ENCODE data around the gene UBE2S. TPM values are rescaled to one million over a fixed set of nuclear protein-coding genes. Genes with fewer than 3 reads are reported as not detected.

UBE2S gene
- total RNA-seq, 2 donors from 2014 or later = 10.3 to 49.9 TPM

DNA sequence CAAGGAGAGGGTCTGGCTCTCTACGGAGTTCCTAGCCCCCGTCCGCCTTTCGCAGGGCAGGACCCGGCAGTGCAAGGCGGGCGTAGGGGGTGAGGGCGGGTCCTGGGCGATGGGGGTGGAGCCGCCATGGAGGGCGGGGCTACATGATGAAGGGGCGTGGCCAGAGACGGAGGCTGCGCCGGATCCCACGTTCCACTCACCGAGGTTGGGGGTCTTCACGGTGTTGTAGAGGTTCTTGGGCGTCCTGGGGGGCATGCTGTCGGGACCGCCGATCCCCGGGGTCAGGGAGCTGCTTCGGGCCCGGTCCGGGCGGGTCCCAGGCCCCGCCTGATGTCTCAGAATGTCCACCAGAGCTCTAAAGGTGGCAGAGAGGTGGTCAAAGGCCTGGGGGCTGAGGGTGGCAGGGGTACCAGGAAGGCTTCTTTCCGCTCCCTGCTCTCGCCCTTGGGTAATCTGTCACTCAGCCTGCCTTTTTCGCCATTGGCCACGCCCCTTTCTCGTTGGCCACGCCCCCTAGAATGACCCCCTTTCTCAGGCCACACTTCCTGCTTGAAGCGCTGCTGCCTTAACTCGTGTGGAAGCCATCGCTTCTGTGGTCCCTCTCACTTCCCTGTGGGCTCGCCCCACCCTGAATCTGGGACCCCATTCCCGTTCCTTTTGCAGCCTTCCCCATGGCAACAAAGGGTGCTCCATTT lies 33.0 kb upstream of the UBE2S start:
- Histone ChIP-seq H3K4me3 (no peak overlapping the region), H3K27ac (no peak overlapping the region), H3K4me1 (replicated peaks) (no peaks in the 10 kb centered on the region), H3K27me3 (replicated peaks; ENCODE audit: insufficient read depth) (peaks cover 45% of the 10 kb centered on the region), H3K36me3 (no peaks in the 10 kb centered on the region), H3K9me3 (no peaks in the 10 kb centered on the region)
- WGBS = 9% methylated on average over 39 of the region's 39 CpGs
- no peak for DNase-seq (ENCODE audit: low spot score)
- intact Hi-C loops (cut with DNase I) = no loop called here
- TF ChIP-seq, protein P1, sequence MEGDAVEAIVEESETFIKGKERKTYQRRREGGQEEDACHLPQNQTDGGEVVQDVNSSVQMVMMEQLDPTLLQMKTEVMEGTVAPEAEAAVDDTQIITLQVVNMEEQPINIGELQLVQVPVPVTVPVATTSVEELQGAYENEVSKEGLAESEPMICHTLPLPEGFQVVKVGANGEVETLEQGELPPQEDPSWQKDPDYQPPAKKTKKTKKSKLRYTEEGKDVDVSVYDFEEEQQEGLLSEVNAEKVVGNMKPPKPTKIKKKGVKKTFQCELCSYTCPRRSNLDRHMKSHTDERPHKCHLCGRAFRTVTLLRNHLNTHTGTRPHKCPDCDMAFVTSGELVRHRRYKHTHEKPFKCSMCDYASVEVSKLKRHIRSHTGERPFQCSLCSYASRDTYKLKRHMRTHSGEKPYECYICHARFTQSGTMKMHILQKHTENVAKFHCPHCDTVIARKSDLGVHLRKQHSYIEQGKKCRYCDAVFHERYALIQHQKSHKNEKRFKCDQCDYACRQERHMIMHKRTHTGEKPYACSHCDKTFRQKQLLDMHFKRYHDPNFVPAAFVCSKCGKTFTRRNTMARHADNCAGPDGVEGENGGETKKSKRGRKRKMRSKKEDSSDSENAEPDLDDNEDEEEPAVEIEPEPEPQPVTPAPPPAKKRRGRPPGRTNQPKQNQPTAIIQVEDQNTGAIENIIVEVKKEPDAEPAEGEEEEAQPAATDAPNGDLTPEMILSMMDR (IDR thresholded peaks at IDR 0.05) = no peak
- TF ChIP-seq POLR2A (IDR thresholded peaks at IDR 0.05) = no peak
- TF ChIP-seq POLR2AphosphoS5 (IDR thresholded peaks at IDR 0.05) = no peak

DNA sequence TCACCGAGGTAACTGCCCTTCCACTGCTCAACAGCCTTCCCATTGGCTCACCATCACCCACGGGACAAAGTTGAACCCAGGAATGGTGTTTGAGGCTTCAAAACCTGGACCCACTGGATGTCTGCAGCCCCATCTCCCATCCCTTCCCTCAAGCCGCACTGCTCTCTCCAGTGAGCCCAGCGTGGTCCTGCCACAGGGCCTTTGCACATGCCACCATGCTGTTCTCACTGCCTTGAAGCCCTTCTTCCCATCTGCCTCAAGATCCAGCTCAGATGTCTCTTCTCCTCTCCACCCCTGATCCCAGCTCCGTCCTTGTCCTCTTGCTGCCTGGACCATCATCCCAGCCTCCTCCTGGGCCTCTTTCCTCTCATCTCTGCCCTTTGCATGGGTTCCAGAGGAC lies 31.5 kb upstream of the UBE2S start:
- H3K27ac ChIP-seq = no peak overlapping the region
- H3K4me1 ChIP-seq (replicated peaks) = no peaks in the 10 kb centered on the region
- no peaks in the 10 kb centered on the region for H3K9me3 ChIP-seq
- intact Hi-C loops (cut with DNase I) = no loop called here
- DNase-seq (ENCODE audit: low spot score) = no peak
- H3K36me3 ChIP-seq = no peaks in the 10 kb centered on the region
- peaks cover 36% of the 10 kb centered on the region for H3K27me3 ChIP-seq (replicated peaks; ENCODE audit: insufficient read depth)
- TF ChIP-seq POLR2AphosphoS5 (IDR thresholded peaks at IDR 0.05) (no peak), POLR2A (IDR thresholded peaks at IDR 0.05) (no peak)
- TF ChIP-seq, protein P1 (IDR thresholded peaks at IDR 0.05) = no peak
- 76% methylated on average over 5 of the region's 5 CpGs for whole genome bisulfite sequencing
- H3K4me3 ChIP-seq = no peak overlapping the region

DNA sequence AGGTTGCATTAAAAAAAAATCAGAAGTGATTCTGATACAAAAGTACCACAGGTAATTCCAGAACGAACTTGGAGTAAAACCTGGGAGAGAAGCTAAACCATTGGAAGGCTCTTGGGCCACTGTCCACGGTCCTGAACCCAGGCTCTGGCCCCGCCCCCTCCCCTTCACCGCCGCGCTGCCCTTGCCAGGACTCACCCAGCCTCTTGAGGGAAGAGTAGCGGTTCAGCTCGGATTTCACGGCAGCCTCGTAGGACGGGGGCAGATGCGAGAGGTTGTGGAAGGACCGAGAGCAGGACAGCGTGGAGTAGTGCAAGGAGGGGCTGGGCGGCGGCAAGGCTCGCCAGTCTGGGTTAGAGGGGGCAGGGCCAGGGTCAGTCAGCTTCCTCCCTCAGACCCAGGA lies 29.8 kb upstream of the UBE2S start:
- H3K36me3 ChIP-seq = no peaks in the 10 kb centered on the region
- no peaks in the 10 kb centered on the region for H3K9me3 ChIP-seq
- H3K27me3 ChIP-seq (replicated peaks; ENCODE audit: insufficient read depth) = peaks cover 43% of the 10 kb centered on the region
- H3K27ac ChIP-seq = no peak overlapping the region
- no peaks in the 10 kb centered on the region for H3K4me1 ChIP-seq (replicated peaks)
- WGBS = 1% methylated on average over 17 of the region's 17 CpGs
- H3K4me3 ChIP-seq = no peak overlapping the region
- intact Hi-C loops (cut with DNase I) = no loop called here
- DNase-seq (ENCODE audit: low spot score) = no peak
- TF ChIP-seq POLR2AphosphoS5 (IDR thresholded peaks at IDR 0.05) (no peak), POLR2A (IDR thresholded peaks at IDR 0.05) (no peak)

DNA sequence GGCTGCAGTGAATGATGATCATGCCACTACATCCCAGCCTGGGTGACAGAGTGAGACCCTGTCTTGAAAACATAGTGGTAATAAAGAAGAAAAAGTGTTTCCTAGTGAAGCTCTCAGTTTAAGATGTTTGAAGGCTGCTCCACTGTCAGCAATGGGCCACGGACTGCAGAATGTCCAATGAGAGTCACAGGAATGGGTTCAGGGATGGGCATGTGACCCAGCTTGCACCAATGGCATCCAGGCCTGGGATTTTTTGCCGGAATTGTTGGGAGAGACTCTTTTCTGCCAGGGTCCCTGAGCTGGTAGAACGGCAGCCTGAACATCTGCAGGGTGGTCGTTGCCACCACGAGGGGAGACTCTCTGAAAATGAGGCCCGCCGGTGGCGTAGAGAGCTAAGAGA lies 29.3 kb upstream of the UBE2S start:
- Histone ChIP-seq H3K27ac (no peak overlapping the region), H3K27me3 (replicated peaks; ENCODE audit: insufficient read depth) (peaks cover 45% of the 10 kb centered on the region), H3K4me3 (no peak overlapping the region), H3K9me3 (no peaks in the 10 kb centered on the region), H3K36me3 (no peaks in the 10 kb centered on the region), H3K4me1 (replicated peaks) (no peaks in the 10 kb centered on the region)
- intact Hi-C loops (cut with DNase I) = no loop called here
- 50% methylated on average over 8 of the region's 8 CpGs for WGBS
- no peak for TF ChIP-seq POLR2AphosphoS5 (IDR thresholded peaks at IDR 0.05)
- TF ChIP-seq POLR2A (IDR thresholded peaks at IDR 0.05) = no peak
- TF ChIP-seq, protein P1 (IDR thresholded peaks at IDR 0.05) = no peak
- DNase-seq (ENCODE audit: low spot score) = no peak

DNA sequence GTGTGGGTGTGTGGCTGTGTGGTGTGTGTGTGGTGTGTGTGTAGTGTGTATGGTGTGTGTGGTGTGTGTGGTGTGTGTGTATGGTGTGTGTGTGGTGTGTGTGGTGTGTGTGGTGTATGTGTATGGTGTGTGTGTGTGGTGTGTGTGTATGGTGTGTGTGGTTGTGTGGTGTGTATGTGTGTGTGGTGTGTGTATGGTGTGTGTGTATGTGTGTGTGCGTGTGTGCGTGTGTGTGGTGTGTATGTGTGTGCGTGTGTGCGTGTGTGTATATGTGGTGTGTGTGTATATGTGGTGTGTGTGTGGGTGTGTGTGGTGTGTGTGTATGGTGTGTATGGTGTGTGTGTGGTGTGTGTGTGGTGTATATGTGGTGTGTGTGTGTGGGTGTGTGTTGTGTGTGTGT lies 27.4 kb upstream of the UBE2S start:
- no peak for DNase-seq (ENCODE audit: low spot score)
- 93% methylated on average over 4 of the region's 4 CpGs for WGBS
- TF ChIP-seq, protein P1 (IDR thresholded peaks at IDR 0.05) = no peak
- no peak for TF ChIP-seq POLR2AphosphoS5 (IDR thresholded peaks at IDR 0.05)
- no peak for TF ChIP-seq POLR2A (IDR thresholded peaks at IDR 0.05)
- H3K36me3 ChIP-seq = no peaks in the 10 kb centered on the region
- H3K4me3 ChIP-seq = no peak overlapping the region
- H3K27ac ChIP-seq = no peak overlapping the region
- intact Hi-C loops (cut with DNase I) = no loop called here
- no peaks in the 10 kb centered on the region for H3K9me3 ChIP-seq
- H3K4me1 ChIP-seq (replicated peaks) = no peaks in the 10 kb centered on the region
- H3K27me3 ChIP-seq (replicated peaks; ENCODE audit: insufficient read depth) = peaks cover 38% of the 10 kb centered on the region
